ENCODE results near the gene MYT1. TPM values are rescaled to one million over a fixed set of nuclear protein-coding genes. Genes with fewer than 3 reads are reported as not detected.

The MYT1 gene
- total RNA-seq, 1 donor from 2014 or later: 1.2 TPM

DNA sequence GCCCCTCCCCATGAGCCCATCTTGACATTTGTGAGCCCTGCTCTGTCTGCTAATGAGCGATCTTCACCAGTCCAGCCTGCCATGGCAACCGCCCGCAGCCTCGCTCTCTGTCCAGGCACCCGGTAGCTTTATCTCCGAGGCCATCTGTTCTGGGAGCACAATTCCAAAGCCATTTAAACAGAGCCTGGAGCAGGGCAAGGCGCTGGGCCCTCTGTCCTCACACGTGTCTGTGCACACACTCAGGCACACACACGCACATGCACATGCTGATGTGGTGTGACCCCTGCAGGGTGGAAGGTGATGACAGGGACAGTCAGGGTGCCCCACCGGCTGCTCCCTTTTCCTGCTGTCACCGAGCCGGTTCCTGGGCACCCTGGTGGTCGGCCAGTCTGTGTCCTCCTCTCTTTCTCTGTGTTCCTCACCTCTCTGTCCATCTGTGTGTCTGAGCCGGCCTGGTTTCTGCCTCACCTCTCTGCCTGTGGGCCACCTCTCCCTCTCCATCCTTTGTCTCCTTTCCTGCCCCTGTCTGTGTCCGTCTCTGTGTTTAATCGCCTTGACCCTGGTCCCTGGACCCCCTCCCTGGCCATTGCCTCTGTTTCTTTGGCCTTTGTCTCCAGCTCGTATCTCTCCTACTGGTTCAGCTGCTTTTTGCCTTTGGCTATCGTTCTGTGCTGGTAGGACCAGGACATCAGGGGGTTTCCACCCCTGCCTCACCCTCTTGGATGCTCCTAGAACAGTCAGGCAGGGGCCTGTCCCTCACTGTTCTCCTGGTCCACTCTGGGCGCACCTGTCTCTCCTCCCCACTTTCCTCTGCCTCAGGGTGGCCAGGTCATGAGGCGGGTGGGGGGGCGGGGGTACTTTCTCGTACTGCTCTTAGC is 8.8 kb upstream of the MYT1 start:
- Histone ChIP-seq H3K27ac (no peak overlapping the region), H3K27me3 (no peaks in the 10 kb centered on the region), H3K4me3 (no peak overlapping the region), H3K36me3 (no peaks in the 10 kb centered on the region), H3K4me2 (peak overlapping the region; percentile 13), H3K9ac (no peak overlapping the region), H3K4me1 (peaks cover 47% of the 10 kb centered on the region), H3K9me3 (ENCODE audit: low read depth) (no peaks in the 10 kb centered on the region), H3K79me2 (ENCODE audit: low read depth) (no peaks in the 10 kb centered on the region), H4K20me1 (ENCODE audit: low read depth) (no peaks in the 10 kb centered on the region), H3F3A (ENCODE audit: low read depth) (peaks cover 28% of the 10 kb centered on the region), H2AFZ (replicated peaks) (no peak overlapping the region)
- peak overlapping the region; percentile 42 for H3K27ac Mint-ChIP-seq
- no peak for DNase-seq (ENCODE audit: low spot score)
- peaks cover 2% of the 10 kb centered on the region for H3K9me3 Mint-ChIP-seq
- no peaks in the 10 kb centered on the region for H3K36me3 Mint-ChIP-seq
- peaks cover 27% of the 10 kb centered on the region for H3K27me3 Mint-ChIP-seq (ENCODE audit: insufficient read depth, low read depth)
- H3K4me1 Mint-ChIP-seq: peaks cover 70% of the 10 kb centered on the region
- no peak overlapping the region for H3K4me3 Mint-ChIP-seq
- TF ChIP-seq EZH2 (IDR thresholded peaks at IDR 0.05) (no peak), CTCF (IDR thresholded peaks at IDR 0.05) (no peak), EZH2phosphoT487 (IDR thresholded peaks at IDR 0.05) (no peak)

DNA sequence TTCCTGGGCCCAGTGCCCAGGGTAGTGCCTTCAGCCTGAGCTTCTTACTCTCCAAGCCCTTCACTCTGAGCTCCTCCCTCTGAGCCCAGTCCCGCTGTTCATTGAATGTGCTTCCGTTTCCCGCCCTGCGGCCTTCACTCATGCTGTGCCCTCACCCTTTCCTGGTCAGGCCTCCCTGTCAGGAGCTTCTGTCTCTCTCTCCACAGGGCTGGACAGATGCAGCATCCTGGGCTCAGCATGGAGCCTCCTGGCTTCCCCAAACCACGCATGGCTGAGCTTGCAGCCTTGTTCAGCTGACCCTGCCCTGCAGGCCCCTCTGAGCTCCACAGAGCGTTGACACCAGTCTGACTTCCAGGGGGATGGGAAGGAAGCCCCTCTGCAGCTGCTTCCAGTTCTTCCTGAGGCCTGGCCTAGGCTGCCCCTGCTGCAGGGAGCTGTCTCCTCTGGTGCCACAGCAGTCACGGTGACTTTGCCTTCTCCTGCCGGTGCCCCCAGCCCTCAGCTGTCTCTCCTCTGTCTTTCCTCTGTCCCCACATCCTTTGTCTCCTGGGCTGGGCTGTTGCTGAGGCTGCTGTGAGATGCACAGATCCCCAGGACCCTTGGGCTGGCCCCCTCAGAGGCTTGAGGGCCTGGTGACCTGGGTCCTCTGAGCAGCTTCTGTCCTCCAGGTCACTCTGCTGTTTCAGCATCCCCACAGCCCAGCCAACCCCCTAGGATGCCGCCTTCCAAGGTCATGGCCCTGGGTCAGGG is 7.9 kb upstream of the MYT1 start:
- H3K27ac Mint-ChIP-seq: peak overlapping the region; percentile 88
- H3K4me1 Mint-ChIP-seq: peaks cover 70% of the 10 kb centered on the region
- H3K4me3 ChIP-seq: no peak overlapping the region
- H3K4me1 ChIP-seq: peaks cover 47% of the 10 kb centered on the region
- no peak overlapping the region for H2AFZ ChIP-seq (replicated peaks)
- H3K36me3 Mint-ChIP-seq: no peaks in the 10 kb centered on the region
- TF ChIP-seq CTCF (IDR thresholded peaks at IDR 0.05): no peak
- TF ChIP-seq EZH2phosphoT487 (IDR thresholded peaks at IDR 0.05): no peak
- TF ChIP-seq EZH2 (IDR thresholded peaks at IDR 0.05): no peak
- peak; percentile 61 for DNase-seq (ENCODE audit: low spot score)
- peaks cover 8% of the 10 kb centered on the region for H3K27me3 ChIP-seq
- H3K4me3 Mint-ChIP-seq: peak overlapping the region; percentile 18
- H3K27ac ChIP-seq: no peak overlapping the region
- H3K27me3 Mint-ChIP-seq (ENCODE audit: insufficient read depth, low read depth): peaks cover 30% of the 10 kb centered on the region
- H3K4me2 ChIP-seq: peak overlapping the region; percentile 55
- peaks cover 4% of the 10 kb centered on the region for H4K20me1 ChIP-seq (ENCODE audit: low read depth)
- H3K79me2 ChIP-seq (ENCODE audit: low read depth): no peaks in the 10 kb centered on the region
- peaks cover 2% of the 10 kb centered on the region for H3K9me3 Mint-ChIP-seq
- H3F3A ChIP-seq (ENCODE audit: low read depth): peaks cover 29% of the 10 kb centered on the region
- no peaks in the 10 kb centered on the region for H3K36me3 ChIP-seq
- no peaks in the 10 kb centered on the region for H3K9me3 ChIP-seq (ENCODE audit: low read depth)
- no peak overlapping the region for H3K9ac ChIP-seq

DNA sequence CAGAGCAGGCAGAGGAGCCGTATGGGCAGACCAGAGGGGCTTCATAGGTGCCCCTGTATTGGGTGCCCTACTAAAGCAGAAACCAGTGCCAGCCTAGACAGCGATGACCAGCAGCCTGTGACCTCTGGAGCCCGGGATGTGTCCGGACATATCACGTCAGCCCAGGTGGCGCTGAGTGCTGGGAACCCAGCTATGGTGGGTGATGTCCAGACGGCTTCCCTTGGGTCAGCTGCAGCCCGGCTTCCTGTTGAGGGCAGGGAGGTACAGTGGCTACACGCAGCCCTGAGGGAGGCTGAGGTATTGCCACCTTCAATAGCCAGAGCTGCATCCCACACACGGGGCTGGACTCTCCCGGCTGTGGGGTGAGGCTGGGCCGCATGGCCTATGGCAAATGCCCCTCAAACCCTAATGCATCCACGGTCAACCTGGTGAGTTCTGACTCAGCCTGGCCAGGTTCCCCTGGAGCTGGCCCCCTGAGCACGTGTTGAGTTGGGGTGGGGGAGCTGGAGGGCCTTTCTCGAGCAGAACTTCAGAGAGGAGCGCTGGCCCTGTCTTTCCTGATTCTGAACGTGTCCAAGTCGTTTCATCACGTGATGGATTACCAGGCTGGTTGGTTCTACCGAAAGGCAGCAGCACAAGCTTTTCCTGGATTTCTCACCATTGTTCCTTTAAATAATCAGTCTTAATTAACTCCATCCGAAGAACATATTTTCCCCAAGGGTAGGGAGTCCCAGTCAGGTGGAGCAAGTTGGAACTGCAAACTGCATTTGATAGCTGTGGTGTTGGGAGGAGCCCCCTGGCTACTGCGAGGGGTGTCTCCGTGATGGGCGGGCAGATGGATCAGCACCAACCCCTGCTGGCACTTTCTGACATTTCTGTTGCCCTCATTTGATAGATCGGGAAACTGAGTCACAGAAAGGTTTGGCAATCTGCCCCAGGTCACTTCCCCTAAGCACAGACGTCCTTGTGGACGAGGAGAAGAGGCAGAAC is 7.1 kb upstream of the MYT1 start:
- Mint-ChIP-seq H3K9me3 (peaks cover 2% of the 10 kb centered on the region), H3K36me3 (no peaks in the 10 kb centered on the region), H3K27ac (no peak overlapping the region), H3K4me3 (peak overlapping the region; percentile 44), H3K27me3 (ENCODE audit: insufficient read depth, low read depth) (peaks cover 38% of the 10 kb centered on the region), H3K4me1 (peaks cover 70% of the 10 kb centered on the region)
- Histone ChIP-seq H3K4me3 (no peak overlapping the region), H3K9me3 (ENCODE audit: low read depth) (no peaks in the 10 kb centered on the region), H3K36me3 (no peaks in the 10 kb centered on the region), H3K4me2 (peak overlapping the region; percentile 55), H3K9ac (no peak overlapping the region), H3K79me2 (ENCODE audit: low read depth) (no peaks in the 10 kb centered on the region), H3K4me1 (peaks cover 45% of the 10 kb centered on the region), H3K27me3 (peaks cover 16% of the 10 kb centered on the region), H4K20me1 (ENCODE audit: low read depth) (peaks cover 11% of the 10 kb centered on the region), H3K27ac (no peak overlapping the region), H2AFZ (replicated peaks) (no peak overlapping the region), H3F3A (ENCODE audit: low read depth) (peaks cover 27% of the 10 kb centered on the region)
- DNase-seq (ENCODE audit: low spot score): no peak
- no peak for TF ChIP-seq EZH2 (IDR thresholded peaks at IDR 0.05)
- TF ChIP-seq CTCF (IDR thresholded peaks at IDR 0.05): no peak
- TF ChIP-seq EZH2phosphoT487 (IDR thresholded peaks at IDR 0.05): no peak

Measured in neural progenitor cell (in vitro differentiated cells).